Urinary bladder (tissue), 4 donors: ENCODE data around the gene IFNA14. TPM values are rescaled to one million over a fixed set of nuclear protein-coding genes. Genes with fewer than 3 reads are reported as not detected.
"Not testable (repeated sequence)": the region's sequence is repeated elsewhere in the genome, so short reads cannot be mapped to it uniquely, and the experiment has no call there.

ENCODE experiments used
- DNase-seq: peaks from one replicate; pipeline ENCODE4 v3.0.0-alpha.2; 2015; ENCODE audit errors: extremely low spot score
- H3K27ac ChIP-seq: one replicate; pipeline ENCODE4 v1.5.1; 2013; ENCODE audit warnings: low read depth, mild to moderate bottlenecking, moderate library complexity
- H3K36me3 ChIP-seq: one replicate; pipeline ENCODE4 v1.6.1; 2013; ENCODE audit warnings: mild to moderate bottlenecking, moderate library complexity; ENCODE audit not compliant: insufficient read depth
- H3K4me1 ChIP-seq: one replicate; pipeline ENCODE4 v1.6.1; 2013; ENCODE audit warnings: mild to moderate bottlenecking, moderate library complexity; ENCODE audit not compliant: insufficient read depth
- H3K4me3 ChIP-seq: one replicate; pipeline ENCODE4 v1.5.1; 2013; ENCODE audit warnings: low read depth, low read length
- WGBS: extraction: QIAGEN DNeasy Blood & Tissue Kit; methylation state at CpG from one replicate; pipeline ENCODE4 v1.1.7; 2013; 5-methylcytosine and 5-hydroxymethylcytosine counted together
- polyA plus RNA-seq: library from polyadenylated mRNA; stranded (reverse); fragments of 200-250 nt; gene quantifications from one replicate; pipeline ENCODE4 v1.2.3, GENCODE V29; 2013
- total RNA-seq: library from RNA; depleted of rRNA; stranded (reverse); fragments of >200 nt; gene quantifications from one replicate; pipeline ENCODE4 v1.2.3, GENCODE V29; 2014
- donor health status: healthy with polysubstance abuse.
- donor health status: healthy.

The IFNA14 gene
- total and polyA plus RNA-seq, 2 donors: not detected

DNA sequence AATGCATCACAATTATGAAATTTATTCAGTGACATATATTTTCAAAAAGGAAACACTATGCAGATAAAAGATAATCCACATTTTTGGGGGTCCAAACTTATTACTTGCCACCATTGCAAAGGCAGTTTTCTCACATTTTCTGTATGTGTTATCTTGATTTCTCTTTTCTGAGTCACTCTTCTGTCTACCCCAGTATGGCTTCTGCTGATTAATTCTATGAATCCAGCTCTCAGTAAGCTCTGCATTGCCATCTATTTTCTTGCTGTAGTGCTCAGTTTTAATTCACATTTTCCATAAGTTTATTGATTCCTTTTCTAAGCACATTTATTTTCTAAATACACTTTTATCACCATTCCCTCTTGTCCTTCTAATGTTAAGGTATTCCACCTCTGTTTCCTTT lies 34.6 kb downstream of the IFNA14 start:
- no peaks in the 10 kb centered on the region for H3K36me3 ChIP-seq
- H3K4me1 ChIP-seq: no peaks in the 10 kb centered on the region
- DNase-seq: no peak
- no peak overlapping the region for H3K27ac ChIP-seq
- no peak overlapping the region for H3K4me3 ChIP-seq

DNA sequence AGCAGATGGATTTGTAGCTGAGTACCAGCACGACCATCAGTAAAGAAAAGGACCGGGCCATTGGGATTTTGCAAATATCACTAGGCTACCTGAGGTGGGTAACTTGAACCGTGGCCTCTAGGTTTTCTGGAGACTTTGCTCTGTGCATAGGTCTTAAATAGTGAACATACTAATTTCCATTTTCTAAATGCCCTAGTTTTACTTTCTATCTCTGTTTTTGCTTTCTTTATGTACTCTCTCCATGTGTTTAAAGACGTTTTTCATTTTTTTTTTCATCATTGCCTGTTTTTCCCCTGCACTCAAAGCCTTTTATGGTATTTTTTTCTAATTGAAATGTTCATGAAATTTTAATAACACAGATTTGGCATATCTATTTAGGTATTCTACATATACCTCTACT lies 37.7 kb downstream of the IFNA14 start, which contains the start of gene IFNA7:
TSS of gene IFNA7 (minus strand) at position 101 of the 400 bp plus-strand sequence. CDS start at position 61, 40 bp downstream.
- not testable (repeated sequence) for H3K4me1 ChIP-seq, DNase-seq, H3K4me3 ChIP-seq, H3K36me3 ChIP-seq, H3K27ac ChIP-seq
- WGBS: 71% methylated on average over 4 of the region's 4 CpGs

DNA sequence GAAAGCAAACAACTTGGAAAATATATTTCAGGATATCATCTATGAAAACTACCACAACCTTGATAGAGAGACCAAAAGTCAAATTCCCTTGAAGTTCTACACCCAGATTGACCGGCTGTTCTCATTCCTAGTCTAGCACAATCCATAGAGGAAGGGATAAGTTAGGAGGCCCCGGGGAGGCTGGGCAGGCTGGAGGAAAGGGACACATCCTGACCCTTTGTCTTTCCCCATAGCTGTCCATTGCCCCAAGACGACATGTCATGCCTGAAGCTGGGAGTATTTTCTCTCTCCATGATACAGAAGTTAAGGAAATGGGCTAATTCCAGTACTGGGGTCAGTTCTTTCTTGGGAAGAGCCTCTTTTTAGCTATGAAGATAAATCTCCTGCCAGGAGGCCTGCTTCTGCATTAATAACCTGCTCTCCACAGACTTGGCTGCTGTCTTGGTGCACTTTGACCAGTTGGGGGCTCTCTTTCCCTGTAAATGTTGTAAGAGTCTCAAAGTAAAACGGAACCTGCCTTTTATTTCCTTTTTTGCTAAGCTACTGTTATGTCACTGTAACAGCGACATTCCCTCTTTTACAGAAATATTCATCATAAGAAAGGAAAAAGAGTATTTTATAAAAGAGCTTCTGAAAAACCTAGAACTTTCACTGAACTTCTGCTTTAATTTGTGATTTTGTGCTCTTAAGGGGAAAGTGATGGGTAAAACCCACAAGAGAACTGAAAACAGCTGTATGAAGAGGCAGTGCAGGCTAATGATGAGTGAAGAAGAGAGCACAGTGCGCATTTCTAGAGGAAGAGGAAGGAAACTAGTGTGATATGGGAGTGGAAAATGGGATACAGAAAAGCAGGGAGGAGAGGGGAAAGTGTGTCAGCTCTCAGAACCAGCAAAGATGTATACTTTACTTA lies 44.7 kb downstream of the IFNA14 start:
- not testable (repeated sequence) for H3K36me3 ChIP-seq, H3K27ac ChIP-seq, H3K4me3 ChIP-seq, H3K4me1 ChIP-seq, DNase-seq
- 38% methylated on average over 6 of the region's 6 CpGs for WGBS

Other genes starting within 250 kb of the IFNA14 start
- gene HACD4, start 208.4 kb downstream of the IFNA14 start, total RNA-seq: 14.5 TPM
- 3.8 TPM for gene HACD4, start 208.4 kb downstream of the IFNA14 start, polyA plus RNA-seq
- not detected for gene IFNB1, start 162.1 kb downstream of the IFNA14 start, total RNA-seq
- gene IFNB1, start 162.1 kb downstream of the IFNA14 start, polyA plus RNA-seq: not detected
- not detected for gene IFNW1, start 98.2 kb downstream of the IFNA14 start, total RNA-seq
- not detected for gene IFNW1, start 98.2 kb downstream of the IFNA14 start, polyA plus RNA-seq
- gene IFNA21, start 73.3 kb downstream of the IFNA14 start, total RNA-seq: not detected
- gene IFNA21, start 73.3 kb downstream of the IFNA14 start, polyA plus RNA-seq: not detected
- gene IFNA4, start 52.4 kb downstream of the IFNA14 start, total RNA-seq: not detected
- not detected for gene IFNA4, start 52.4 kb downstream of the IFNA14 start, polyA plus RNA-seq
- not detected for gene IFNA7, start 37.8 kb downstream of the IFNA14 start, total RNA-seq
- not detected for gene IFNA7, start 37.8 kb downstream of the IFNA14 start, polyA plus RNA-seq
- gene IFNA10, start 32.9 kb downstream of the IFNA14 start, total RNA-seq: not detected
- not detected for gene IFNA10, start 32.9 kb downstream of the IFNA14 start, polyA plus RNA-seq
- not detected for gene IFNA16, start 22.7 kb downstream of the IFNA14 start, total RNA-seq
- gene IFNA16, start 22.7 kb downstream of the IFNA14 start, polyA plus RNA-seq: not detected
- gene IFNA17, start 11.8 kb downstream of the IFNA14 start, total RNA-seq: not detected
- not detected for gene IFNA17, start 11.8 kb downstream of the IFNA14 start, polyA plus RNA-seq
- gene IFNA5, start 65.3 kb upstream of the IFNA14 start, total RNA-seq: not detected
- not detected for gene IFNA5, start 65.3 kb upstream of the IFNA14 start, polyA plus RNA-seq
- gene KLHL9, start 95.4 kb upstream of the IFNA14 start, total RNA-seq: 45.7 TPM
- 15.3 TPM for gene KLHL9, start 95.4 kb upstream of the IFNA14 start, polyA plus RNA-seq
- gene IFNA6, start 110.9 kb upstream of the IFNA14 start, total RNA-seq: not detected
- gene IFNA6, start 110.9 kb upstream of the IFNA14 start, polyA plus RNA-seq: not detected
- not detected for gene IFNA13, start 128.1 kb upstream of the IFNA14 start, total RNA-seq
- gene IFNA13, start 128.1 kb upstream of the IFNA14 start, polyA plus RNA-seq: not detected
- gene IFNA2, start 145.4 kb upstream of the IFNA14 start, total RNA-seq: not detected
- not detected for gene IFNA2, start 145.4 kb upstream of the IFNA14 start, polyA plus RNA-seq
- gene IFNA8, start 169.1 kb upstream of the IFNA14 start, total RNA-seq: not detected
- gene IFNA8, start 169.1 kb upstream of the IFNA14 start, polyA plus RNA-seq: not detected
- not detected for gene IFNA1, start 200.4 kb upstream of the IFNA14 start, total RNA-seq
- gene IFNA1, start 200.4 kb upstream of the IFNA14 start, polyA plus RNA-seq: not detected
- 1.3 TPM for gene IFNE, start 242.3 kb upstream of the IFNA14 start, total RNA-seq
- gene IFNE, start 242.3 kb upstream of the IFNA14 start, polyA plus RNA-seq: 0.29 TPM